Smooth muscle cell (in vitro differentiated cells): ENCODE data around the gene KMT2D. TPM values are rescaled to one million over a fixed set of nuclear protein-coding genes. Genes with fewer than 3 reads are reported as not detected.

ENCODE experiments used
- DNase-seq: peaks from one replicate; lab custom pipeline; 2025; ENCODE audit not compliant: unreplicated experiment; lab: John Stamatoyannopoulos, UW
- H2AFZ ChIP-seq: fragments of 200-600 bp; sonication (generic); 2 replicates; pipeline ENCODE4 v1.6.0; 2016; ENCODE audit warnings: antibody characterized with exemption, low read depth, mild to moderate bottlenecking
- H3F3A ChIP-seq: fragments of 200-600 bp; sonication (generic); 2 replicates; pipeline ENCODE4 v1.6.0; 2017; ENCODE audit warnings: antibody characterized with exemption, low read depth
- H3K27ac ChIP-seq: fragments of 200-600 bp; sonication (generic); 2 replicates; pipeline ENCODE4 v1.5.1; 2016; ENCODE audit warnings: low read depth, mild to moderate bottlenecking
- H3K27me3 ChIP-seq: fragments of 200-600 bp; sonication (generic); 2 replicates; pipeline ENCODE4 v1.6.1; 2016; ENCODE audit warnings: low read depth, mild to moderate bottlenecking
- H3K36me3 ChIP-seq: fragments of 200-600 bp; sonication (generic); 2 replicates; pipeline ENCODE4 v1.5.1; 2016; ENCODE audit warnings: low read depth
- H3K4me1 ChIP-seq: fragments of 200-600 bp; sonication (generic); 2 replicates; pipeline ENCODE4 v1.5.1; 2016; ENCODE audit warnings: low read depth
- H3K4me2 ChIP-seq: fragments of 200-600 bp; sonication (generic); 2 replicates; pipeline ENCODE4 v1.6.0; 2016; ENCODE audit warnings: mild to moderate bottlenecking
- H3K4me3 ChIP-seq: fragments of 200-600 bp; sonication (generic); 2 replicates; pipeline ENCODE4 v1.5.1; 2016; ENCODE audit warnings: mild to moderate bottlenecking
- H3K79me2 ChIP-seq: fragments of 200-600 bp; sonication (generic); 2 replicates; pipeline ENCODE4 v1.6.0; 2016; ENCODE audit warnings: low read depth, mild to moderate bottlenecking
- H3K9ac ChIP-seq: fragments of 200-600 bp; sonication (generic); 2 replicates; pipeline ENCODE4 v1.6.0; 2016; ENCODE audit warnings: low read depth
- H3K9me3 ChIP-seq: fragments of 200-600 bp; sonication (generic); replicated peaks from 2 replicates; pipeline ENCODE4 v1.5.1; 2016; ENCODE audit warnings: low read depth
- H4K20me1 ChIP-seq: fragments of 200-600 bp; sonication (generic); 2 replicates; pipeline ENCODE4 v1.6.0; 2016; ENCODE audit warnings: low read depth
- CTCF ChIP-seq: fragments of 200-600 bp; sonication (generic); IDR thresholded peaks from 2 replicates; pipeline ENCODE4 v1.5.1; 2017; ENCODE audit warnings: borderline replicate concordance, mild to moderate bottlenecking, antibody characterized with exemption; ENCODE audit not compliant: insufficient read depth, poor library complexity, severe bottlenecking
- WGBS: methylation state at CpG from one replicate; pipeline ENCODE4 v1.1.7; 2016; ENCODE audit warnings: low lambda C conversion rate; 5-methylcytosine and 5-hydroxymethylcytosine counted together
- polyA plus RNA-seq: library from polyadenylated mRNA; unstranded; fragments of >200 nt; fragmentation: Nextera tagmentation; extraction: Ambion mirVana; gene quantifications from 2 replicates; pipeline ENCODE4 v1.2.1, GENCODE V29; 2016
- total RNA-seq: library from RNA; depleted of rRNA; stranded (reverse); fragments of >200 nt; gene quantifications from 2 replicates; pipeline ENCODE4 v1.2.3, GENCODE V29; 2014

KMT2D gene
- total and polyA plus RNA-seq, 2 experiments from 2014 or later = 24.6 to 25.9 TPM

- no peak overlapping the region for H2AFZ ChIP-seq
Observed at GRCh38 chr12:49044660-49045059, 15.9 kb downstream of the KMT2D start.

GRCh38 chr12:49043856-49044258 lies 16.7 kb downstream of the KMT2D start:
- Histone ChIP-seq H3K4me1 (no peaks in the 10 kb centered on the region), H2AFZ (no peak overlapping the region), H3K9me3 (no peaks in the 10 kb centered on the region), H3K79me2 (no peaks in the 10 kb centered on the region), H3K27ac (no peak overlapping the region), H3K4me3 (no peak overlapping the region), H3K4me2 (no peak overlapping the region), H3K9ac (no peak overlapping the region), H3K27me3 (no peaks in the 10 kb centered on the region), H3K36me3 (peaks cover 6% of the 10 kb centered on the region), H4K20me1 (peaks cover 26% of the 10 kb centered on the region), H3F3A (no peaks in the 10 kb centered on the region)
- no peak for DNase-seq
- WGBS = 70% methylated on average over 11 of the region's 11 CpGs
- TF ChIP-seq CTCF = peak; percentile 58

More at GRCh38 chr12:49044660-49045059, 15.9 kb downstream of the KMT2D start:
- 97% methylated on average over 12 of the region's 12 CpGs for WGBS
- H4K20me1 ChIP-seq = peaks cover 34% of the 10 kb centered on the region
- no peak overlapping the region for H3K4me2 ChIP-seq
- DNase-seq = no peak
- no peaks in the 10 kb centered on the region for H3K79me2 ChIP-seq
- no peak overlapping the region for H3K4me3 ChIP-seq
- no peak for TF ChIP-seq CTCF
- no peaks in the 10 kb centered on the region for H3K4me1 ChIP-seq
- peaks cover 6% of the 10 kb centered on the region for H3K36me3 ChIP-seq
- no peaks in the 10 kb centered on the region for H3K27me3 ChIP-seq
- no peak overlapping the region for H3K27ac ChIP-seq
- H3K9ac ChIP-seq = no peak overlapping the region
- H3F3A ChIP-seq = no peaks in the 10 kb centered on the region
- H3K9me3 ChIP-seq = no peaks in the 10 kb centered on the region

- H2AFZ ChIP-seq = no peak overlapping the region
- H3K9me3 ChIP-seq = no peaks in the 10 kb centered on the region
- no peaks in the 10 kb centered on the region for H3K27me3 ChIP-seq
- H3F3A ChIP-seq = no peaks in the 10 kb centered on the region
- peaks cover 20% of the 10 kb centered on the region for H4K20me1 ChIP-seq
- 100% methylated on average over 4 of the region's 4 CpGs for WGBS
- no peak overlapping the region for H3K9ac ChIP-seq
- H3K79me2 ChIP-seq = no peaks in the 10 kb centered on the region
- no peak for TF ChIP-seq CTCF
- no peak overlapping the region for H3K27ac ChIP-seq
- H3K36me3 ChIP-seq = peaks cover 2% of the 10 kb centered on the region
- no peak overlapping the region for H3K4me3 ChIP-seq
- H3K4me2 ChIP-seq = no peak overlapping the region
- DNase-seq = no peak
- no peaks in the 10 kb centered on the region for H3K4me1 ChIP-seq
Observed at GRCh38 chr12:49043241-49043640, 17.4 kb downstream of the KMT2D start.

- DNase-seq = no peak
- no peak overlapping the region for H2AFZ ChIP-seq
- H3F3A ChIP-seq = no peaks in the 10 kb centered on the region
- WGBS = 96% methylated on average over 18 of the region's 18 CpGs
- no peaks in the 10 kb centered on the region for H3K27me3 ChIP-seq
- no peak for TF ChIP-seq CTCF
- H3K79me2 ChIP-seq = peaks cover under 1% of the 10 kb centered on the region
- H3K4me3 ChIP-seq = no peak overlapping the region
- peaks cover 28% of the 10 kb centered on the region for H4K20me1 ChIP-seq
- no peaks in the 10 kb centered on the region for H3K4me1 ChIP-seq
- no peak overlapping the region for H3K27ac ChIP-seq
- no peaks in the 10 kb centered on the region for H3K9me3 ChIP-seq
- no peak overlapping the region for H3K4me2 ChIP-seq
- no peaks in the 10 kb centered on the region for H3K36me3 ChIP-seq
- no peak overlapping the region for H3K9ac ChIP-seq
Observed at GRCh38 chr12:49041881-49042484, 18.6 kb downstream of the KMT2D start.
